Left cardiac atrium (tissue), 4 donors: Measurements from ENCODE around the gene SNAI1. TPM values are rescaled to one million over a fixed set of nuclear protein-coding genes. Genes with fewer than 3 reads are reported as not detected.
"Not testable (repeated sequence)": the region's sequence is repeated elsewhere in the genome, so short reads cannot be mapped to it uniquely, and the experiment has no call there.

Experiments used
- ATAC-seq, 2 donors: fragments of 200-7000 bp; cut with Tn5 transposase; one replicate each; pipeline ENCODE4 v1.9.1; 2020; ENCODE audit warnings: mild to moderate bottlenecking in 2 of 2, moderate library complexity in 2 of 2
- DNase-seq: peaks from one replicate; pipeline ENCODE4 v3.0.0-alpha.2; 2020
- intact Hi-C, 2 donors: fragments of 100-400 bp; cut with DNase I; formaldehyde crosslinking; loops; one replicate each; pipeline versions ENCODE4 v1.14.1 to v1.15.1; 2022 to 2023
- total RNA-seq, 2 donors: library from RNA; stranded (reverse); fragmentation: NEBNext Ultra II Directional; extraction: Animal tissue kit (Norgen Biotek cat#: 25700); gene quantifications; one replicate each; pipeline ENCODE4 v1.2.1, GENCODE V29; 2021
- donor health status: DM: no; HTN: yes; CAD: no.
- donor health status: DM: no; HTN: yes; CAD: no; lungs with severe emphysema.
- donor health status: DM: yes; HTN: yes; CAD: no.
- donor health status: Dilated cardiomyopathy.

SNAI1 gene
- total RNA-seq, 2 donors from 2014 or later, result 2.7 to 8.5 TPM

GRCh38 chr20:49957089-49957938 is 25.5 kb upstream of the SNAI1 start:
- ATAC-seq, intact Hi-C loops: not testable (repeated sequence)
- peak; percentile 73 for DNase-seq

- ATAC-seq, result no peak
- intact Hi-C loops, result no loop called here
- no peak for DNase-seq
These were observed 21.4 kb upstream of the SNAI1 start for GRCh38 chr20:49961413-49961812.

DNA sequence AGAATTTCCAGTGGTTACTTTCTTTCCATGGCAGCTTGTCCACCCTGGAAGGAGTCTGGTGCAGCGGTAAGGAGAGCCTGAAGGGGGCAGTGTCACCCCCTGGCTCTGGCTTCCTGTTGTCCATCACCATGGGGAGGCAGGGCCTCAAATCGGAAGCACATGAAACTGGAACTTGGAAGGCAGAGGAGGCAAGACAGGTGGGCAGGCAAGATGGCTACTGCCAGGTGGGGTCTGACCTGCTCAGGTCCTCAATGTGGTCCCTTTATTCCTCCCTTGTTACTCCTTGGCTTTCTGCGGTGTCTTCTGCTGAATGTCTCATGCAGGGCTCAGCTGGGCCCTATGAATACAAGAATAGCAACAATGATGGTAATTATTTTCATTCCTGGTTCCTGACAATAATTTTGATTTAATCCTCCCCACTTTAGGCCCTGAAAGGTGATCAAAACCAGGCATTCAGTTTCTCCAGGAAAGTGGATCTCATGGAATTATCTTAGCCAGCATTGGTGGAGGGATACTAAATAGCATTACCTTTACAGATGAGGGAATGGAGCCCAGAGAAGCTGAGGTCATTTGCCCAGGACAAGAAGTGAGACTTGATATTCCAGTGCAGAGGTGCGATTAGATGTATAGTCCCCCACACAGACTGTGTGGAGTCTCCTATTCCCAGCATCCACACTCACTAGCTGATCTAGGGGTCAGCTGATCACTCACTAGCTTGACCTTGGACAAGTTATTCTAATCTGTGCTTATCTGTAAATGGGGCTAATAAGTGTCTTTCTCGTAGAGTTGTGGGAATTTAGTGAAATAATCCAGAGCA is 17.6 kb upstream of the SNAI1 start:
- peak in 1 of 2 donors; percentile 35 for ATAC-seq
- no peak for DNase-seq
- intact Hi-C loops, result no loop called here

GRCh38 chr20:49965781-49966305 is 16.9 kb upstream of the SNAI1 start:
- intact Hi-C loops, result no loop called here
- DNase-seq, result no peak
- no peak for ATAC-seq

- ATAC-seq (no peak), DNase-seq (no peak)
- intact Hi-C loops, result no loop called here
These were observed 15.9 kb upstream of the SNAI1 start for GRCh38 chr20:49966861-49967260.

- intact Hi-C loops, result no loop called here
- ATAC-seq (peak in 1 of 2 donors; percentile 22), DNase-seq (no peak)
These were observed 13.5 kb upstream of the SNAI1 start for GRCh38 chr20:49969234-49969633.

GRCh38 chr20:49969946-49970345 is 12.8 kb upstream of the SNAI1 start:
- no peak for DNase-seq
- intact Hi-C loops, result no loop called here
- ATAC-seq, result no peak

DNA sequence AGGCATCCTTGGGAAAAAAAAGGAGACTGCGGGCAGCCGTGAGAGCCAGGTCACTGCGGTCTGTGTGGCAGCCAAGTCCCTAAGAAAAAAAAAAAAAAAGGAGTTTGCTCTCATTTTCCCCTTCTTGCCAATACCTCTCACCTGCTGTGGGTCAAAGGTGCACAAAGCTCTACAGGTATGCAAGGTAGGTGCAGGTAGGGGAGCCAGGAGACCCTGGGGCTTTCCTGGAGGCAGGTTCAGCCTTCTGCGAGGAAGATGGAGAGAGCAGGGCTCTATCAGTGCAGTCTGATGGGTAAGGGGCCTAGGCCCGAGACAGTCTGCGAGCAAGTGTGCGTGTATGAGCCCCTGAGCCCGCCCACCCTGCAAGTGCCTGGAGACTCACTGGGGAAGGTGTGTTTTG is 12.3 kb upstream of the SNAI1 start:
- no peak for DNase-seq
- no peak for ATAC-seq
- intact Hi-C loops, result no loop called here

DNA sequence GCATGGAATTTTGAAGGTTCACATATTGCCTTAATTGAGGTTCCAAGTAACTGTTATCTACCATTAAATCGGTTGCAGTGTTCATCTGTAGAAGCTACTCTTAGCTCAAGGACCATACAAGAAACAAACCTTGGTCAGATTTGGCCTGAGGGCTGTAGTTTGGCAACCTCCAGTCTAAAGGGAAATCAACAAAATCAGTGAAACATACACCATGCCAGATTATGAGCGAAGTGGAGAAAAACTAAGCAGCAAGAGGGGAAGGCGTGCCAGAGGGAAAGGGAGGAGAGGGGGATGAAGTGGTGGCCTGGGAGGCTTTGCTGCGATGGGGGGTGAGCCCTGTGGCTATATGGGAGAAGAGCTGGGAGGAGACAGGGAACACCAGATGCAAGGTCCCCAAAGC is 8.8 kb upstream of the SNAI1 start:
- intact Hi-C loops, result no loop called here
- ATAC-seq (peak in 1 of 2 donors; percentile 57), DNase-seq (no peak)

DNA sequence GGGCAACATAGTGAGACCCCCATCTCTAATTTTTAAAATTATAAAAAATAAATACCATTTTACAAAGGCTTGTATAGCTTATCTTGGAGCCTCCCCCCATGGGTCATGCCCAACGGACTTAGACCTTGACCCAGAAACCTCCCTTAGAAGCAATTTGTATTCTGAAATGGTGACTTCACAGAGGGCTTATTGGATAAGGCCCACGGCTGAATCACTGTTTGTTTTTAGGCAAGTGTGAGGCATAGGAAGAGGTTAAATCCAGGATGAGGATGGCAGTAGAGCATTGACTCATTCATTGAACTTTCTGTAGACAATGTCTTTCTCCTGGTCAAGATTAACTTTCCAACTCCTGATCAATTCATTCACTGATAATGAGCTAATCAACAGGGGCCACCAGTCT is 6.2 kb upstream of the SNAI1 start:
- intact Hi-C loops, result no loop called here
- DNase-seq (no peak), ATAC-seq (no peak)

DNA sequence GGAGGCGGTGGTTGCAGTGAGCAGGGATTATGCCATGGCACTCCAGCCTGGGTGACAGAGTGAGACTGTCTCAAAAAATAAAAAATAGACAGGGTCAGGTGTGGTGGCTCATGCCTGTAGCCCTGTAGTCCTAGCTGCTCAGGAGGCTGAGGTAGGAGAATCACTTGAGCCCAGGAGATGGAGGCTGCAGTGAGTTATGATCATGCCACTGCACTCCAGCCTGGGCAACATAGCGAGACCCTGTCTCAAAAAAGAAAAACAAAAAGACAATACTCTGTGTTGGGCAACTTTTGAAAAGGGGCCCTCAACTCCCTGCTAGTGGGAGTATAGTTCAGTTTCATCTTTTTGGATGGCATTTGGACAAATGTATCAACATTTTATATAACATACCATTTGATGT is 5.0 kb upstream of the SNAI1 start:
- intact Hi-C loops, result loop anchor here in 1 of 2 donors (2.0 kb wide), 1 partner anchor 191 kb away; no protein-coding TSS in a partner anchor
- not testable (repeated sequence) for ATAC-seq, DNase-seq

- ATAC-seq, result no peak
- DNase-seq, result no peak
- intact Hi-C loops, result loop anchor here in 1 of 2 donors (1.0 to 2.0 kb wide), 2 partner anchors 93 to 190 kb away; no protein-coding TSS in a partner anchor
These were observed 4.1 kb upstream of the SNAI1 start for GRCh38 chr20:49978685-49979029.

DNA sequence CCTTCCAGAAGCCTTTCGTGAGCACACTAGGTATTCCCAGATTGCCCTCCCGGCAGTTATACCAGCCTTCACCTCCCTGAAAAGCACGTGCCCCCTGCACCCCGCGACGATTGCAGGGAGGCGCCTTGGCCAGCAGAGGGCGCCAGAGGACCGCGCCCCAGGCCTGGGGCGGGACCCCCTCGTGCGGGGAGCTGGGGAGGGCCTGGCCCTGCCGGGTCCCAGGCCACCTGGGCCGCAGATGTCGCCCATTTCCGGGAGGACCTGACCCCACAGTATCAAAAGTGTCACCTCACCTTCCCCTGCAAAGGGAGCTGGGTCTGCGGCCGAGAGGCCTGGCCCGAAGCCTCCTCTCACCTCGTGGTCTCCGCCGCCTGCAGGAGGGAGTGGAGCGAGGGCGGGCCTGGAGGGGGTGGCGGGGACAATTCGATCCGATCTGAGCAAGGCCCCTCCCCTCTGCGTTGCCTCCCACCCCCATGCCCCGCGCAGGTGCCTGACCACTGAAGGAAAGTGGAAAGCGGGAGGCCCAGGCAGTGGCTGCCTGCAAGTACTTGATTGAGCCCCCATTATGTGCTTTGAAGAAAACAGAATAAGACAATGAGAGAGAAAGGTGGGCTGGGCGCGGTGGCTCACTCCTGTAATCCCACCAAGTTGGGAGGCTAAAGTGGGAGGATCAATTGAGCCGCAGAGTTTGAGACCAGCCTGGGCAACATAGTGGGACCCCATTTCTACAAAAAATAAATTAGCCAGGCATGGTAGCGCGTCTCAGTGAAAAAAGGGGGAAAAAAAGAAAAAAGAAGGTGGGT is 3.5 kb upstream of the SNAI1 start:
- DNase-seq (peak; percentile 51), ATAC-seq (peak; percentile 56 to 69)
- intact Hi-C loops, result loop anchor here in 1 of 2 donors (1.0 to 2.0 kb wide), 2 partner anchors 92 to 190 kb away; no protein-coding TSS in a partner anchor

DNA sequence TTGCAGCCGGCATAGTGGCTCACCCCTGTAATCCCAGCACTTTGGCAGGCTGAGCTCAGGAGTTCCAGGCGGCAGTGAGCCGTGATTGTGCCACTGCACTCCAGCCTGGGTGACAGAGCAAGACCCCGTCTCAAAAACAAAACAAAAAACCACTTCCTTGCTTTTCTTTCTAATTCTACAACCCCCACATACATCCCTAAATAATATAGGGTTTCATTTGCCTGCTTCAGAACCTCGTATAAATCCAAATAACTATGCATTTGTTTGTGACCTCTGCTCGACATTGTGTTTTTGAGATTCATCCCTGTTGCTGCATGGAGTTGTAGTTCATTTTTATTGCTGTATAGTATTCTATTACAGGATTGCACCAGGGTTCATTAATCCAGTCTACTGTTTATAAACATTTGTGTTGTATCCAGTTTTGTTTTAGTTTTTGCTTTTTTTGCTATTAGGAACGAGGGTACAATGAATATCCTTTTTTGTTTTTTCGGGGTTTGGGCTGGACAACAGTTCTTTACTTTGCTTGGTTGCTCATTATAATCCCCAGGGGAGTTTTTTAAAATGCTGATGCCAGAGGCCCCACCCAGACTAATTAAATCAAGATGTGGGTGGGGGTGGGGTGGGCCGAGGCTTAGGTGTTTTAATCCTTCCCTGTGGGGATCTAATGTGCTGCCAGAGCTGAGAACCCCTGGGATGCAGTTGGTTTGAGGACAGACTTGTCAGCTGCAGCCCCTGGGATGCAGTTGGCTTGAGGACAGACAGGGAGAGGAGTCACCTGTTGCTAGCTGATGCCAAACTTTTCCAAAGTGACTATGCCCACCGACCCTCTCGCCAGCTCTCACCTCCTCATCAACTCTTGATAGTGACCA is 2.4 kb upstream of the SNAI1 start:
- DNase-seq (no peak), ATAC-seq (no peak)
- intact Hi-C loops, result loop anchor here in 1 of 2 donors (2.0 to 10.0 kb wide), 2 partner anchors 90 to 194 kb away; no protein-coding TSS in a partner anchor

GRCh38 chr20:49981218-49982071 is 1.3 kb upstream of the SNAI1 start:
- no peak for ATAC-seq

DNA sequence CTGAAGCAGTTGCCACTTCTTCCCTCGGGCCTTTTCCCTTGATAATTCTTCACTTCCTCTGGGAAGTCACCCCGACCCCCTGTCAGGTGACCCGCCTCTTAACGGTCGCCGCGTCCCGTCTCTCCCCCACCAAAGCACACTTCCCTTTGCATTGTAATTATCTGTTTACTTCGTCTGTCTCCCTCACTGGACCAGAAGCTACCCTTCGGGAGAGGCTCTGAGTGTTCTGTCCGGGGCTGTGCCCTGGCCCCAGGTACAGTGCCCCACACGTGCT is 771 bp upstream of the SNAI1 start:
- no peak for DNase-seq
- intact Hi-C loops, result loop anchor here in 1 of 2 donors (10.0 kb wide), 1 partner anchor 193 kb away; no protein-coding TSS in a partner anchor
- no peak for ATAC-seq

More at GRCh38 chr20:49981218-49982071, 1.3 kb upstream of the SNAI1 start:
- intact Hi-C loops, result loop anchor here in 1 of 2 donors (2.0 to 10.0 kb wide), 2 partner anchors 89 to 193 kb away; no protein-coding TSS in a partner anchor
- DNase-seq, result no peak
